Bronchial epithelial cell (primary cell): ENCODE data around the gene PPP2R1B. TPM values are rescaled to one million over a fixed set of nuclear protein-coding genes. Genes with fewer than 3 reads are reported as not detected.

Experiments
- DNase-seq: peaks from one replicate; pipeline ENCODE4 v3.0.0-alpha.2; 2010; ENCODE audit warnings: low read depth
- FAIRE-seq: peaks from 2 replicates; lab custom pipeline; 2011; peaks lifted over from hg19 to GRCh38; lab: Jason Lieb, UNC
- H3K27me3 ChIP-seq: 2 replicates; pipeline ENCODE4 v1.5.1; 2011; ENCODE audit warnings: low read length; ENCODE audit not compliant: control insufficient read depth, insufficient read depth
- H3K36me3 ChIP-seq: 2 replicates; pipeline ENCODE4 v1.5.1; 2011; ENCODE audit warnings: low read length; ENCODE audit not compliant: control insufficient read depth, insufficient read depth
- H3K4me3 ChIP-seq: 2 replicates; pipeline ENCODE4 v1.5.1; 2011; ENCODE audit warnings: mild to moderate bottlenecking, low read depth, low read length, control low read depth
- total RNA-seq: library from RNA; depleted of rRNA; stranded (reverse); fragments of >200 nt; gene quantifications from 2 replicates; pipeline ENCODE4 v1.2.1, GENCODE V29; 2014
- TF ChIP-seq, protein P1 (sequence below): IDR thresholded peaks from 2 replicates; pipeline ENCODE4 v1.5.1; 2011; ENCODE audit warnings: mild to moderate bottlenecking, moderate library complexity, low read length, control low read depth, inconsistent platforms; ENCODE audit not compliant: insufficient read depth, severe bottlenecking

The PPP2R1B gene
- total RNA-seq, 1 donor from 2014 or later: 26.1 TPM

DNA sequence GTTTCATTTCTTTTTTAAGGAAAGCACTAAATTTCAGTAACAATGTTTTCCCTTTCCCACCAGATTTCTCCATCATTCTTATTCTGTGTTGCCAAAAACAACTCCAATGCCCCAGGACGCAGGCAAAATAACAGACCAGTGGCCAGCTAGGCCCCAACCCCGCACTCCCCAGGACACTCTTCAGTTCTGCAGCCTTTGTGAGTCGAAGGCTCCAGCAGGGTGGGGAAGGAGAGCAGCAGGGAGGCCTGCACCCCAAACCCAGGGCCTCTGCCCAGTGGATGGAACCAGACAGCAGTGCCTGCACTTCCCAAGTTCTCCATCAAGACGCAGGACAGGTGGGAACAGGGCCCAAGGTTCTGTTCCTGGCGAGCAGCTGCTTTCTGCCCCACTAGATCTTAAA lies 34.4 kb downstream of the PPP2R1B start:
- H3K27me3 ChIP-seq: no peaks in the 10 kb centered on the region
- FAIRE-seq (no peak), DNase-seq (no peak)
- no peak overlapping the region for H3K4me3 ChIP-seq
- TF ChIP-seq, protein P1, sequence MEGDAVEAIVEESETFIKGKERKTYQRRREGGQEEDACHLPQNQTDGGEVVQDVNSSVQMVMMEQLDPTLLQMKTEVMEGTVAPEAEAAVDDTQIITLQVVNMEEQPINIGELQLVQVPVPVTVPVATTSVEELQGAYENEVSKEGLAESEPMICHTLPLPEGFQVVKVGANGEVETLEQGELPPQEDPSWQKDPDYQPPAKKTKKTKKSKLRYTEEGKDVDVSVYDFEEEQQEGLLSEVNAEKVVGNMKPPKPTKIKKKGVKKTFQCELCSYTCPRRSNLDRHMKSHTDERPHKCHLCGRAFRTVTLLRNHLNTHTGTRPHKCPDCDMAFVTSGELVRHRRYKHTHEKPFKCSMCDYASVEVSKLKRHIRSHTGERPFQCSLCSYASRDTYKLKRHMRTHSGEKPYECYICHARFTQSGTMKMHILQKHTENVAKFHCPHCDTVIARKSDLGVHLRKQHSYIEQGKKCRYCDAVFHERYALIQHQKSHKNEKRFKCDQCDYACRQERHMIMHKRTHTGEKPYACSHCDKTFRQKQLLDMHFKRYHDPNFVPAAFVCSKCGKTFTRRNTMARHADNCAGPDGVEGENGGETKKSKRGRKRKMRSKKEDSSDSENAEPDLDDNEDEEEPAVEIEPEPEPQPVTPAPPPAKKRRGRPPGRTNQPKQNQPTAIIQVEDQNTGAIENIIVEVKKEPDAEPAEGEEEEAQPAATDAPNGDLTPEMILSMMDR: no peak
- no peaks in the 10 kb centered on the region for H3K36me3 ChIP-seq

- DNase-seq (peak; percentile 77), FAIRE-seq (no peak)
- TF ChIP-seq, protein P1: no peak
- H3K4me3 ChIP-seq: no peak overlapping the region
- H3K36me3 ChIP-seq: peaks cover 2% of the 10 kb centered on the region
- no peaks in the 10 kb centered on the region for H3K27me3 ChIP-seq
Observed at GRCh38 chr11:111730871-111731591, 35.2 kb downstream of the PPP2R1B start.

- FAIRE-seq: no peak
Observed at GRCh38 chr11:111729831-111730311, 36.3 kb downstream of the PPP2R1B start.

DNA sequence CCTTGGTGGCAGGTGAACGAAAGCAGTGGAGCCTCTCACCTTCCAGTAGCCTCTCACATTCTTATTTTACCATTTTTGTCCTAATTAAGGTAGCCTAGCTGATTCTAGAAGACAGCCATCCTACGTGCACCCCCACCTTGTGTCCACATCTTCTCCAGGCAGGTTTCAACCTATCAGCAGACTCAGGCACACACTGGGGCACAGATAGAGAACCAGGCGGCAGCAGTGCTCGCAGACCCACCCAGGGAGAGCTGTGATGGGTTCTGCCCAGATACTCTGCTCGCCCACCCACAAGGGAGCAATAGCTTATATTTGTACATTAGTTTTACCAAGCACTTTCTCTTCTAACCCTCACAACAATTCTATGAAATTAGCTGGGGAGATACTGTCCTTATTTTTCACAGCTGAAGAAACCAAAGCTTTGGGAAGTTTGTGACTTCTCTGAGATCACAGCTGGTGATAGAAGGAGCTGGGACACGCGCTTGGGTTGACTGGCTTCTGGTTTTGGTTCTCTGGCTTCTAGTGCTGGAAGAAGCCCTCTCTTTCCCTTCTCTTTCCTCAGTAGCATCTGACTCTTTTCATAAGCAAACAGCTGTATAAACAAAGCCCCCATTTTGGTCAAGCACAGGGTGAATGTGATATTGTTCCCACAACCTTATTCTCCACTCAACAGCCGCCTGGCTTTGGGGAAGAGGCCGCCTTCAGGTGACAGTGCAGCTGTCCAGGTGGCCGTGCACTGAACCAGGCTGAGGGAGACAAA lies 36.9 kb downstream of the PPP2R1B start:
- H3K4me3 ChIP-seq: no peak overlapping the region
- DNase-seq (no peak), FAIRE-seq (no peak)
- H3K36me3 ChIP-seq: peaks cover 6% of the 10 kb centered on the region
- TF ChIP-seq, protein P1: no peak
- H3K27me3 ChIP-seq: no peaks in the 10 kb centered on the region

More at GRCh38 chr11:111729831-111730311, 36.3 kb downstream of the PPP2R1B start:
- no peak overlapping the region for H3K4me3 ChIP-seq
- no peak for DNase-seq
- TF ChIP-seq, protein P1: no peak
- no peaks in the 10 kb centered on the region for H3K27me3 ChIP-seq
- peaks cover 2% of the 10 kb centered on the region for H3K36me3 ChIP-seq

GRCh38 chr11:111727431-111727830 lies 38.8 kb downstream of the PPP2R1B start:
- H3K4me3 ChIP-seq: no peak overlapping the region
- TF ChIP-seq, protein P1: no peak
- peaks cover 13% of the 10 kb centered on the region for H3K36me3 ChIP-seq
- DNase-seq (no peak), FAIRE-seq (no peak)
- H3K27me3 ChIP-seq: no peaks in the 10 kb centered on the region
